ENCODE measurements around the gene FBXL14. TPM values are rescaled to one million over a fixed set of nuclear protein-coding genes. Genes with fewer than 3 reads are reported as not detected.

Gene FBXL14
- total and polyA plus RNA-seq, 4 donors = 0.67 to 7.5 (median 4.9) TPM

DNA sequence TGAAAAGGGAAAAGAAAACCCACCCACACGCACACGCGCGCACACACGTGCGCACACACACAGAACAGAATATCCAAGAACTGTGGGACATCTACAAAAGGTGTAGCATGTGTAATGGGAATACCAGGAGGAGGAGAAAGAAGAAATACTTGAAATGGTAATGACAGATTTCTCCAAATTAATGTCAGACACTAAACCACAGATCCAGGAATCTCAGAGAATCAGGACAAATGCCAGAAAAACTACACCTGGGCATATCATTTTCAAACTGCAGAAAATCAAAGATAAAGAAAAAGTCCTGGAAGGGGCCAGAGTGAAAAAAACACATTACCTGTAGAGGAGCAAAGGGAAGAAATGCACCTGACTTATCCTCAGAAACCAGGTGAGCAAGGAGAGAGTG lies 26.5 kb downstream of the FBXL14 start:
- WGBS = 98% methylated on average over 6 of the region's 6 CpGs
- TF ChIP-seq HNF4G (IDR thresholded peaks at IDR 0.05) (no peak), SP1 (IDR thresholded peaks at IDR 0.05) (no peak), EGR1 (IDR thresholded peaks at IDR 0.05; ENCODE audit: low read depth in 2 of 2) (no peak), JUND (IDR thresholded peaks at IDR 0.05) (no peak), NR2F2 (IDR thresholded peaks at IDR 0.05) (no peak), FOXA1 (IDR thresholded peaks at IDR 0.05) (no peak), FOXA2 (IDR thresholded peaks at IDR 0.05) (no peak), TAF1 (conservative IDR thresholded peaks at IDR 0.05) (no peak), YY1 (IDR thresholded peaks at IDR 0.05) (no peak), HNF4A (conservative IDR thresholded peaks at IDR 0.05) (no peak), GABPA (IDR thresholded peaks at IDR 0.05 in 1 of 2, conservative IDR thresholded peaks at IDR 0.05 in 1 of 2) (no peak), RXRA (IDR thresholded peaks at IDR 0.05) (no peak)
- TF ChIP-seq, protein P1, sequence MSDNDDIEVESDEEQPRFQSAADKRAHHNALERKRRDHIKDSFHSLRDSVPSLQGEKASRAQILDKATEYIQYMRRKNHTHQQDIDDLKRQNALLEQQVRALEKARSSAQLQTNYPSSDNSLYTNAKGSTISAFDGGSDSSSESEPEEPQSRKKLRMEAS (IDR thresholded peaks at IDR 0.05) = no peak
- TF ChIP-seq, protein P2, sequence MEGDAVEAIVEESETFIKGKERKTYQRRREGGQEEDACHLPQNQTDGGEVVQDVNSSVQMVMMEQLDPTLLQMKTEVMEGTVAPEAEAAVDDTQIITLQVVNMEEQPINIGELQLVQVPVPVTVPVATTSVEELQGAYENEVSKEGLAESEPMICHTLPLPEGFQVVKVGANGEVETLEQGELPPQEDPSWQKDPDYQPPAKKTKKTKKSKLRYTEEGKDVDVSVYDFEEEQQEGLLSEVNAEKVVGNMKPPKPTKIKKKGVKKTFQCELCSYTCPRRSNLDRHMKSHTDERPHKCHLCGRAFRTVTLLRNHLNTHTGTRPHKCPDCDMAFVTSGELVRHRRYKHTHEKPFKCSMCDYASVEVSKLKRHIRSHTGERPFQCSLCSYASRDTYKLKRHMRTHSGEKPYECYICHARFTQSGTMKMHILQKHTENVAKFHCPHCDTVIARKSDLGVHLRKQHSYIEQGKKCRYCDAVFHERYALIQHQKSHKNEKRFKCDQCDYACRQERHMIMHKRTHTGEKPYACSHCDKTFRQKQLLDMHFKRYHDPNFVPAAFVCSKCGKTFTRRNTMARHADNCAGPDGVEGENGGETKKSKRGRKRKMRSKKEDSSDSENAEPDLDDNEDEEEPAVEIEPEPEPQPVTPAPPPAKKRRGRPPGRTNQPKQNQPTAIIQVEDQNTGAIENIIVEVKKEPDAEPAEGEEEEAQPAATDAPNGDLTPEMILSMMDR (IDR thresholded peaks at IDR 0.05; ENCODE audit: low read depth, low read length, missing input control) = no peak
- TF ChIP-seq, protein P3, sequence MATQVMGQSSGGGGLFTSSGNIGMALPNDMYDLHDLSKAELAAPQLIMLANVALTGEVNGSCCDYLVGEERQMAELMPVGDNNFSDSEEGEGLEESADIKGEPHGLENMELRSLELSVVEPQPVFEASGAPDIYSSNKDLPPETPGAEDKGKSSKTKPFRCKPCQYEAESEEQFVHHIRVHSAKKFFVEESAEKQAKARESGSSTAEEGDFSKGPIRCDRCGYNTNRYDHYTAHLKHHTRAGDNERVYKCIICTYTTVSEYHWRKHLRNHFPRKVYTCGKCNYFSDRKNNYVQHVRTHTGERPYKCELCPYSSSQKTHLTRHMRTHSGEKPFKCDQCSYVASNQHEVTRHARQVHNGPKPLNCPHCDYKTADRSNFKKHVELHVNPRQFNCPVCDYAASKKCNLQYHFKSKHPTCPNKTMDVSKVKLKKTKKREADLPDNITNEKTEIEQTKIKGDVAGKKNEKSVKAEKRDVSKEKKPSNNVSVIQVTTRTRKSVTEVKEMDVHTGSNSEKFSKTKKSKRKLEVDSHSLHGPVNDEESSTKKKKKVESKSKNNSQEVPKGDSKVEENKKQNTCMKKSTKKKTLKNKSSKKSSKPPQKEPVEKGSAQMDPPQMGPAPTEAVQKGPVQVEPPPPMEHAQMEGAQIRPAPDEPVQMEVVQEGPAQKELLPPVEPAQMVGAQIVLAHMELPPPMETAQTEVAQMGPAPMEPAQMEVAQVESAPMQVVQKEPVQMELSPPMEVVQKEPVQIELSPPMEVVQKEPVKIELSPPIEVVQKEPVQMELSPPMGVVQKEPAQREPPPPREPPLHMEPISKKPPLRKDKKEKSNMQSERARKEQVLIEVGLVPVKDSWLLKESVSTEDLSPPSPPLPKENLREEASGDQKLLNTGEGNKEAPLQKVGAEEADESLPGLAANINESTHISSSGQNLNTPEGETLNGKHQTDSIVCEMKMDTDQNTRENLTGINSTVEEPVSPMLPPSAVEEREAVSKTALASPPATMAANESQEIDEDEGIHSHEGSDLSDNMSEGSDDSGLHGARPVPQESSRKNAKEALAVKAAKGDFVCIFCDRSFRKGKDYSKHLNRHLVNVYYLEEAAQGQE (IDR thresholded peaks at IDR 0.05) = no peak
- TF ChIP-seq, protein P4, sequence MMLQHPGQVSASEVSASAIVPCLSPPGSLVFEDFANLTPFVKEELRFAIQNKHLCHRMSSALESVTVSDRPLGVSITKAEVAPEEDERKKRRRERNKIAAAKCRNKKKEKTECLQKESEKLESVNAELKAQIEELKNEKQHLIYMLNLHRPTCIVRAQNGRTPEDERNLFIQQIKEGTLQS (IDR thresholded peaks at IDR 0.05) = no peak
- TF ChIP-seq, protein P5, sequence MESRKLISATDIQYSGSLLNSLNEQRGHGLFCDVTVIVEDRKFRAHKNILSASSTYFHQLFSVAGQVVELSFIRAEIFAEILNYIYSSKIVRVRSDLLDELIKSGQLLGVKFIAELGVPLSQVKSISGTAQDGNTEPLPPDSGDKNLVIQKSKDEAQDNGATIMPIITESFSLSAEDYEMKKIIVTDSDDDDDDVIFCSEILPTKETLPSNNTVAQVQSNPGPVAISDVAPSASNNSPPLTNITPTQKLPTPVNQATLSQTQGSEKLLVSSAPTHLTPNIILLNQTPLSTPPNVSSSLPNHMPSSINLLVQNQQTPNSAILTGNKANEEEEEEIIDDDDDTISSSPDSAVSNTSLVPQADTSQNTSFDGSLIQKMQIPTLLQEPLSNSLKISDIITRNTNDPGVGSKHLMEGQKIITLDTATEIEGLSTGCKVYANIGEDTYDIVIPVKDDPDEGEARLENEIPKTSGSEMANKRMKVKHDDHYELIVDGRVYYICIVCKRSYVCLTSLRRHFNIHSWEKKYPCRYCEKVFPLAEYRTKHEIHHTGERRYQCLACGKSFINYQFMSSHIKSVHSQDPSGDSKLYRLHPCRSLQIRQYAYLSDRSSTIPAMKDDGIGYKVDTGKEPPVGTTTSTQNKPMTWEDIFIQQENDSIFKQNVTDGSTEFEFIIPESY (IDR thresholded peaks at IDR 0.05) = no peak
- no peaks in the 10 kb centered on the region for H3K27me3 ChIP-seq (ENCODE audit: control insufficient read depth in 4 of 4, insufficient read depth in 4 of 4, low read length in 3 of 4)

More for the DNA sequence above, 26.5 kb downstream of the FBXL14 start:
- no peak overlapping the region for H3K4me3 ChIP-seq (ENCODE audit: low read depth in 1 of 3, low read length in 3 of 3)
- H3K9ac ChIP-seq (ENCODE audit: low read depth in 1 of 2, low read length in 2 of 2) = no peak overlapping the region
- H3K36me3 ChIP-seq (ENCODE audit: control insufficient read depth in 4 of 4, insufficient read depth in 3 of 4, low read depth in 1 of 4, low read length in 3 of 4) = no peaks in the 10 kb centered on the region
- no peak for DNase-seq (ENCODE audit: low spot score)
- no peaks in the 10 kb centered on the region for H3K9me3 ChIP-seq (ENCODE audit: control insufficient read depth in 4 of 4, low read length in 3 of 4)
- H3K4me1 ChIP-seq (ENCODE audit: control insufficient read depth in 4 of 4, insufficient read depth in 4 of 4, low read length in 3 of 4) = no peaks in the 10 kb centered on the region
- H3K27ac ChIP-seq (ENCODE audit: low read depth in 1 of 2, low read length in 2 of 2) = no peak overlapping the region
